NCI-H2171 (cell line): ENCODE measurements around the gene THY1.

ENCODE experiments used
- DNase-seq: peaks from one replicate; lab custom pipeline; 2025; lab: John Stamatoyannopoulos, UW

Gene THY1

GRCh38 chr11:119382101-119382500 is 40.9 kb downstream of the THY1 start:
- DNase-seq, result no peak

- peak; percentile 79 for DNase-seq
These were observed 41.6 kb downstream of the THY1 start, which contains the start of gene USP2 for GRCh38 chr11:119381181-119381988. USP2 (minus strand) TSS chr11:119381690; CDS start chr11:119373480, 8,210 bp downstream.

GRCh38 chr11:119380827-119381180 is 42.2 kb downstream of the THY1 start:
- no peak for DNase-seq

GRCh38 chr11:119380160-119380826 is 42.7 kb downstream of the THY1 start:
- DNase-seq, result no peak

GRCh38 chr11:119378851-119379465 is 44.0 kb downstream of the THY1 start:
- DNase-seq, result no peak

GRCh38 chr11:119377961-119378667 is 44.9 kb downstream of the THY1 start:
- no peak for DNase-seq

- DNase-seq, result no peak
These were observed 45.7 kb downstream of the THY1 start for GRCh38 chr11:119377112-119377901.

- no peak for DNase-seq
These were observed 46.6 kb downstream of the THY1 start for GRCh38 chr11:119376197-119376847.

GRCh38 chr11:119375337-119376196 is 47.4 kb downstream of the THY1 start:
- DNase-seq, result no peak

- no peak for DNase-seq
These were observed 48.2 kb downstream of the THY1 start for GRCh38 chr11:119374632-119375336.

GRCh38 chr11:119373921-119374631 is 48.9 kb downstream of the THY1 start:
- DNase-seq, result no peak

GRCh38 chr11:119373059-119373920 is 49.7 kb downstream of the THY1 start:
- DNase-seq, result no peak

GRCh38 chr11:119372260-119373058 is 50.5 kb downstream of the THY1 start:
- DNase-seq, result no peak

GRCh38 chr11:119371778-119372182 is 51.2 kb downstream of the THY1 start:
- DNase-seq, result no peak

- DNase-seq, result no peak
These were observed 51.8 kb downstream of the THY1 start for GRCh38 chr11:119371067-119371601.

- no peak for DNase-seq
These were observed 52.4 kb downstream of the THY1 start for GRCh38 chr11:119370486-119371046.
